Liver (tissue), 9 donors: ENCODE results near the gene GRIP1. TPM values are rescaled to one million over a fixed set of nuclear protein-coding genes. Genes with fewer than 3 reads are reported as not detected.

Experiments used
- DNase-seq: peaks from one replicate; pipeline ENCODE4 v3.0.0-alpha.2; 2017; ENCODE audit warnings: low spot score
- H3K27ac ChIP-seq, 2 donors: one replicate each; pipeline ENCODE4 v1.7.0; 2013; ENCODE audit warnings: inconsistent platforms in 2 of 2, low read length in 2 of 2, control low read depth in 1 of 2, low read depth in 1 of 2, mild to moderate bottlenecking in 1 of 2
- H3K27me3 ChIP-seq, 4 donors: one replicate each; pipeline versions ENCODE4 v1.6.1 to v1.7.0; 2013; ENCODE audit warnings: low read length in 3 of 4, inconsistent platforms in 1 of 4, mild to moderate bottlenecking in 1 of 4, moderate library complexity in 1 of 4; ENCODE audit not compliant: control insufficient read depth in 4 of 4, insufficient read depth in 4 of 4
- H3K36me3 ChIP-seq, 4 donors: one replicate each; pipeline versions ENCODE4 v1.6.1 to v1.7.0; 2013; ENCODE audit warnings: low read length in 3 of 4, mild to moderate bottlenecking in 3 of 4, low read depth in 1 of 4, moderate library complexity in 1 of 4; ENCODE audit not compliant: control insufficient read depth in 4 of 4, insufficient read depth in 3 of 4
- H3K4me1 ChIP-seq, 4 donors: one replicate each; pipeline versions ENCODE4 v1.6.1 to v1.7.0; 2013; ENCODE audit warnings: low read length in 3 of 4, mild to moderate bottlenecking in 3 of 4, moderate library complexity in 1 of 4; ENCODE audit not compliant: control insufficient read depth in 4 of 4, insufficient read depth in 4 of 4
- H3K4me3 ChIP-seq, 3 donors: one replicate each; pipeline versions ENCODE4 v1.6.1 to v1.7.0; 2013; ENCODE audit warnings: low read length in 3 of 3, control low read depth in 1 of 3, low read depth in 1 of 3, mild to moderate bottlenecking in 1 of 3
- H3K9ac ChIP-seq, 2 donors: one replicate each; pipeline ENCODE4 v1.7.0; 2013; ENCODE audit warnings: low read length in 2 of 2, mild to moderate bottlenecking in 2 of 2, moderate library complexity in 2 of 2, control low read depth in 1 of 2, low read depth in 1 of 2
- H3K9me3 ChIP-seq, 4 donors: one replicate each; pipeline versions ENCODE4 v1.6.1 to v1.7.0; 2013; ENCODE audit warnings: low read length in 3 of 4; ENCODE audit not compliant: control insufficient read depth in 4 of 4
- EGR1 ChIP-seq, 2 donors: IDR thresholded peaks; 2 replicates each; pipeline ENCODE4 v1.6.1; 2016 to 2018; ENCODE audit warnings: antibody characterized with exemption in 2 of 2, low read depth in 2 of 2
- FOXA1 ChIP-seq: IDR thresholded peaks from 2 replicates; pipeline ENCODE4 v1.6.1; 2016; ENCODE audit warnings: antibody characterized with exemption
- FOXA2 ChIP-seq: IDR thresholded peaks from 2 replicates; pipeline ENCODE4 v1.6.1; 2016; ENCODE audit warnings: antibody characterized with exemption
- GABPA ChIP-seq, 2 donors: IDR thresholded peaks in 1 of 2; conservative IDR thresholded peaks in 1 of 2; 2 replicates each; pipeline ENCODE4 v1.6.1; 2016; ENCODE audit warnings: antibody characterized with exemption in 2 of 2, mild to moderate bottlenecking in 1 of 2, moderate library complexity in 1 of 2
- HNF4A ChIP-seq, 2 donors: conservative IDR thresholded peaks; 2 replicates each; pipeline ENCODE4 v1.6.1; 2016; ENCODE audit warnings: antibody characterized with exemption in 2 of 2, mild to moderate bottlenecking in 2 of 2
- HNF4G ChIP-seq: IDR thresholded peaks from 2 replicates; pipeline ENCODE4 v1.6.1; 2016; ENCODE audit warnings: antibody characterized with exemption
- JUND ChIP-seq, 2 donors: IDR thresholded peaks; 2 replicates each; pipeline ENCODE4 v1.6.1; 2016; ENCODE audit warnings: antibody characterized with exemption in 2 of 2
- NR2F2 ChIP-seq: IDR thresholded peaks from 2 replicates; pipeline ENCODE4 v1.6.1; 2016; ENCODE audit warnings: antibody characterized with exemption
- RAD21 ChIP-seq, 2 donors: IDR thresholded peaks; 2 replicates each; pipeline ENCODE4 v1.6.1; 2016; ENCODE audit warnings: antibody characterized with exemption in 2 of 2, mild to moderate bottlenecking in 2 of 2
- RXRA ChIP-seq, 2 donors: IDR thresholded peaks; 2 replicates each; pipeline ENCODE4 v1.6.1; 2017 to 2018; ENCODE audit warnings: antibody characterized with exemption in 2 of 2, mild to moderate bottlenecking in 1 of 2
- SP1 ChIP-seq: IDR thresholded peaks from 2 replicates; pipeline ENCODE4 v1.6.1; 2018; ENCODE audit warnings: antibody characterized with exemption, mild to moderate bottlenecking
- TAF1 ChIP-seq: conservative IDR thresholded peaks from 2 replicates; pipeline ENCODE4 v1.6.1; 2016; ENCODE audit warnings: antibody characterized with exemption, mild to moderate bottlenecking
- YY1 ChIP-seq: IDR thresholded peaks from 2 replicates; pipeline ENCODE4 v1.6.1; 2016; ENCODE audit warnings: antibody characterized with exemption, mild to moderate bottlenecking
- WGBS: extraction: QIAGEN DNeasy Blood & Tissue Kit; methylation state at CpG from one replicate; pipeline ENCODE4 v1.1.7; 2013; 5-methylcytosine and 5-hydroxymethylcytosine counted together
- polyA plus RNA-seq, 2 donors: library from polyadenylated mRNA; stranded (reverse) in 1 of 2; unstranded in 1 of 2; fragments of 200-250 nt in 1 of 2; fragments of >200 nt in 1 of 2; fragmentation: Nextera tagmentation in 1 of 2; extraction: Ambion mirVana in 1 of 2; gene quantifications; one replicate each; pipeline versions ENCODE4 v1.2.1 to v1.2.3, GENCODE V29; 2013 to 2015
- total RNA-seq, 2 donors: library from RNA; depleted of rRNA; stranded (reverse); fragments of >200 nt; gene quantifications; one replicate each; pipeline ENCODE4 v1.2.3, GENCODE V29; 2014
- TF ChIP-seq, protein P1 (sequence below): fragments of 150-350 bp; IDR thresholded peaks from 2 replicates; pipeline ENCODE4 v1.5.1; 2017; ENCODE audit warnings: improper control_type of control experiment, low read depth, low read length; ENCODE audit not compliant: missing input control
- TF ChIP-seq, protein P2 (sequence below): IDR thresholded peaks from 2 replicates; pipeline ENCODE4 v1.6.1; 2016; ENCODE audit warnings: antibody characterized with exemption
- TF ChIP-seq, protein P3 (sequence below): IDR thresholded peaks from 2 replicates; pipeline ENCODE4 v1.6.1; 2016; ENCODE audit warnings: antibody characterized with exemption
- TF ChIP-seq, protein P4 (sequence below): IDR thresholded peaks from 2 replicates; pipeline ENCODE4 v1.6.1; 2016; ENCODE audit warnings: antibody characterized with exemption, mild to moderate bottlenecking
- donor health status: healthy.
- donor health status: healthy.
- donor health status: healthy.
- donor health status: healthy.
- donor health status: healthy.

GRIP1 gene
- total and polyA plus RNA-seq, 4 donors: 0.05 to 1.5 (median 0.24) TPM

DNA sequence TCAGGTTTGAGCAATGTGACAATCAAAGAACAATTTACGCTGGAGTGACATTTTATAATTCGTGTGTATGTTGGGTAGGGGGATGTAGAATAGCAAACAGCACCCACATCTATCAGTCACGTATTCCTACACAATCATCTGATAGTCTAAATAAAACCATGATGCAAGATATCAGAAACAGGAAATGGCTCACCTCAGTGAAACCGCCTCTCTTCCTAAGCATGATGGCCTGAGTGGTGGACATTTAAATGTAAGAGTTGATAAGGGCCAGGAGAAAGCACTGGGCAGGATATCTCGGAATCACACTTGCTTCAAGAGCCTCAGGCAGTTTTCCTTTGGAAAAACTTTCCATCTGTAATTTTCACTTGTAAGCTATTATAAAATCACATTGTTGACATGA is 128.2 kb downstream of the GRIP1 start (continued):
- TF ChIP-seq, protein P1, sequence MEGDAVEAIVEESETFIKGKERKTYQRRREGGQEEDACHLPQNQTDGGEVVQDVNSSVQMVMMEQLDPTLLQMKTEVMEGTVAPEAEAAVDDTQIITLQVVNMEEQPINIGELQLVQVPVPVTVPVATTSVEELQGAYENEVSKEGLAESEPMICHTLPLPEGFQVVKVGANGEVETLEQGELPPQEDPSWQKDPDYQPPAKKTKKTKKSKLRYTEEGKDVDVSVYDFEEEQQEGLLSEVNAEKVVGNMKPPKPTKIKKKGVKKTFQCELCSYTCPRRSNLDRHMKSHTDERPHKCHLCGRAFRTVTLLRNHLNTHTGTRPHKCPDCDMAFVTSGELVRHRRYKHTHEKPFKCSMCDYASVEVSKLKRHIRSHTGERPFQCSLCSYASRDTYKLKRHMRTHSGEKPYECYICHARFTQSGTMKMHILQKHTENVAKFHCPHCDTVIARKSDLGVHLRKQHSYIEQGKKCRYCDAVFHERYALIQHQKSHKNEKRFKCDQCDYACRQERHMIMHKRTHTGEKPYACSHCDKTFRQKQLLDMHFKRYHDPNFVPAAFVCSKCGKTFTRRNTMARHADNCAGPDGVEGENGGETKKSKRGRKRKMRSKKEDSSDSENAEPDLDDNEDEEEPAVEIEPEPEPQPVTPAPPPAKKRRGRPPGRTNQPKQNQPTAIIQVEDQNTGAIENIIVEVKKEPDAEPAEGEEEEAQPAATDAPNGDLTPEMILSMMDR: no peak
- TF ChIP-seq, protein P2, sequence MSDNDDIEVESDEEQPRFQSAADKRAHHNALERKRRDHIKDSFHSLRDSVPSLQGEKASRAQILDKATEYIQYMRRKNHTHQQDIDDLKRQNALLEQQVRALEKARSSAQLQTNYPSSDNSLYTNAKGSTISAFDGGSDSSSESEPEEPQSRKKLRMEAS: no peak
- TF ChIP-seq SP1 (no peak), YY1 (no peak), RAD21 (IDR thresholded peaks at IDR 0.05) (no peak), FOXA2 (no peak), JUND (IDR thresholded peaks at IDR 0.05) (no peak), HNF4G (no peak), TAF1 (no peak)

DNA sequence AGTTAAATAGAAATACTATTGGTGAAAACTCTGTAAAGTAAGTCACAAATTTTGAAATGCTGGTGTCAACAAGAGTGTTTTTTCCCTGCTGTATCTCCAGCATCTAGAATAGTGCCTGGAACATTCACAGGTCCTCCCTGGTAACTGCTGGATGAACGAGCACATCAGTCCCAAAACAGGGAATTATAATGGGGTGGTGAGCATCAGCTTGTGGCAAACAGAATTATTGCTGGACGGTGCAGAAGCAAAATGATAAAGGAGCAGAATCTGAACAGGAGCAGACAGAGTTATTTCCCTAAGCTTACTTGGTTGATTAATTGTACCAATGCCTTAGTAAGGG is 129.9 kb downstream of the GRIP1 start:
- H3K27me3 ChIP-seq: no peaks in the 10 kb centered on the region
- no peak overlapping the region for H3K4me3 ChIP-seq
- H3K9ac ChIP-seq: no peak overlapping the region
- no peak overlapping the region for H3K27ac ChIP-seq
- no peaks in the 10 kb centered on the region for H3K9me3 ChIP-seq
- TF ChIP-seq EGR1 (IDR thresholded peaks at IDR 0.05; ENCODE audit: low read depth in 2 of 2) (no peak), JUND (IDR thresholded peaks at IDR 0.05) (no peak), HNF4A (conservative IDR thresholded peaks at IDR 0.05) (no peak), RXRA (IDR thresholded peaks at IDR 0.05) (no peak), FOXA1 (no peak), NR2F2 (no peak), RAD21 (IDR thresholded peaks at IDR 0.05) (no peak), GABPA (IDR thresholded peaks at IDR 0.05 in 1 of 2, conservative IDR thresholded peaks at IDR 0.05 in 1 of 2) (no peak), TAF1 (no peak), YY1 (no peak)
- TF ChIP-seq, protein P3, sequence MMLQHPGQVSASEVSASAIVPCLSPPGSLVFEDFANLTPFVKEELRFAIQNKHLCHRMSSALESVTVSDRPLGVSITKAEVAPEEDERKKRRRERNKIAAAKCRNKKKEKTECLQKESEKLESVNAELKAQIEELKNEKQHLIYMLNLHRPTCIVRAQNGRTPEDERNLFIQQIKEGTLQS: no peak
- TF ChIP-seq, protein P2: no peak
- TF ChIP-seq, protein P4, sequence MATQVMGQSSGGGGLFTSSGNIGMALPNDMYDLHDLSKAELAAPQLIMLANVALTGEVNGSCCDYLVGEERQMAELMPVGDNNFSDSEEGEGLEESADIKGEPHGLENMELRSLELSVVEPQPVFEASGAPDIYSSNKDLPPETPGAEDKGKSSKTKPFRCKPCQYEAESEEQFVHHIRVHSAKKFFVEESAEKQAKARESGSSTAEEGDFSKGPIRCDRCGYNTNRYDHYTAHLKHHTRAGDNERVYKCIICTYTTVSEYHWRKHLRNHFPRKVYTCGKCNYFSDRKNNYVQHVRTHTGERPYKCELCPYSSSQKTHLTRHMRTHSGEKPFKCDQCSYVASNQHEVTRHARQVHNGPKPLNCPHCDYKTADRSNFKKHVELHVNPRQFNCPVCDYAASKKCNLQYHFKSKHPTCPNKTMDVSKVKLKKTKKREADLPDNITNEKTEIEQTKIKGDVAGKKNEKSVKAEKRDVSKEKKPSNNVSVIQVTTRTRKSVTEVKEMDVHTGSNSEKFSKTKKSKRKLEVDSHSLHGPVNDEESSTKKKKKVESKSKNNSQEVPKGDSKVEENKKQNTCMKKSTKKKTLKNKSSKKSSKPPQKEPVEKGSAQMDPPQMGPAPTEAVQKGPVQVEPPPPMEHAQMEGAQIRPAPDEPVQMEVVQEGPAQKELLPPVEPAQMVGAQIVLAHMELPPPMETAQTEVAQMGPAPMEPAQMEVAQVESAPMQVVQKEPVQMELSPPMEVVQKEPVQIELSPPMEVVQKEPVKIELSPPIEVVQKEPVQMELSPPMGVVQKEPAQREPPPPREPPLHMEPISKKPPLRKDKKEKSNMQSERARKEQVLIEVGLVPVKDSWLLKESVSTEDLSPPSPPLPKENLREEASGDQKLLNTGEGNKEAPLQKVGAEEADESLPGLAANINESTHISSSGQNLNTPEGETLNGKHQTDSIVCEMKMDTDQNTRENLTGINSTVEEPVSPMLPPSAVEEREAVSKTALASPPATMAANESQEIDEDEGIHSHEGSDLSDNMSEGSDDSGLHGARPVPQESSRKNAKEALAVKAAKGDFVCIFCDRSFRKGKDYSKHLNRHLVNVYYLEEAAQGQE: no peak
- no peak for DNase-seq
- no peaks in the 10 kb centered on the region for H3K36me3 ChIP-seq
- 58% methylated on average over 2 of the region's 2 CpGs for WGBS
- no peaks in the 10 kb centered on the region for H3K4me1 ChIP-seq
